Fibroblast of skin of left quadriceps (primary cell): ENCODE data around the gene BMPR1A.

Source experiments
- DNase-seq, 2 experiments: peaks; one replicate each; pipeline ENCODE4 v3.0.0-alpha.2; 2013; ENCODE audit warnings: low read depth in 2 of 2

The BMPR1A gene

DNA sequence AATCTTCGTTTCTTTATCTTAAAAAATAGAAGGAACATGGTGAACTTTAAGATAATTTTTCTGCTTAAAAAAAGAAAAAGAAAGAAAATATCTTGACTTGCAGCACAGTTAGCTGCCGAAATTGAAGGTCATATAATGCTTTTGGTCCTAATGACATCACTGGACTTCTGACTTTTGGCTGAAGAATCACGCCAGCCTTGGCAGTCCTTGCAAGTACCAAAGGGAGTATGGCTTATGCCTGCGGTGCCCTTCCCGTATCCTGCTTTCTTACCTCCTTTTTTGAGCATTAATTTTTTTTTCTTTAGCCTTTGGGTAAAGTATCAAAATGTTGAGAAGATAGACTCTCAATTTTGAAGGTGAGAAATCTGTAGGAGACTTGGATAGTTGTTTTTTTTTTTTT, 7.0 kb downstream of the BMPR1A start:
- no peak for DNase-seq

DNA sequence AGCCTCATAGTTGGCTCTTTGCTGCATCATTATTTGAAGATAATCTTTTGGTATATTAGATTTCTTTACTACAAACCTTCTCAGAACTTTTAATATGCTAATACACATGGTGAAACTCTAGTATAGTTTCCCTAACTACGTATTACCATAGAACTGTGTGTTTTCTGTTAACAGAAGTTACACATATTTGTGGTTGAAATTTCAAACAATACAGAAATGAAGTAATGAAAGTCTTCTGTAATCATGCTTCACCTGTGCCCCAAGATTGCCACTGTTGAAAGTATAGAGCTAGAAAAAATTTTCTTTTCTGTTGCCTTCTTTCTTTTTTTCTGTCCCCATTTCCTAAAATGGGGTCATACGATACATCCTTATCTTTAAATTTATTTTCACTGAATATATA, 9.1 kb downstream of the BMPR1A start:
- no peak for DNase-seq

GRCh38 chr10:86768412-86769062, 12.1 kb downstream of the BMPR1A start:
- DNase-seq = no peak

- DNase-seq = no peak
Observed at GRCh38 chr10:86769991-86770390, 13.6 kb downstream of the BMPR1A start.

- DNase-seq = no peak
Observed at GRCh38 chr10:86770412-86770960, 14.1 kb downstream of the BMPR1A start.

DNA sequence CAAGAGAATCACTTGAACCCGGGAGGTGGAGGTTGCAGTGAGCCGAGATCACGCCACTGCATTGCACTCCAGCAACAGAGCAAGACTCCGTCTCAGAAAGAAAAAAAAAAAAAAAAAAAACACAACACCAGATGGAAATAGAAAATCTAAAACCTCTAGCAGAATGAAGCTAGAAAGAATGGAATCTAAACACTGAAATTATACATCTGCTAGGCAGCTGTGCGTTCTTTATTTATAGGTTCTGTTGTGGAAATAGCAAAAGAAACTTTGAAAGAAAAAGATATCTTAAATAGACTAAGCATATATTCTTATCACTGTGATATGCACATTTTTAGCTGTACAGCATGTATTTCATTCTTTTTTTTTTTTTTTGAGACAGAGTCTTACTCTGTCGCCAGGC, 17.1 kb downstream of the BMPR1A start:
- peak; percentile 47 to 59 for DNase-seq

GRCh38 chr10:86775056-86775869, 18.8 kb downstream of the BMPR1A start:
- DNase-seq = no peak

DNA sequence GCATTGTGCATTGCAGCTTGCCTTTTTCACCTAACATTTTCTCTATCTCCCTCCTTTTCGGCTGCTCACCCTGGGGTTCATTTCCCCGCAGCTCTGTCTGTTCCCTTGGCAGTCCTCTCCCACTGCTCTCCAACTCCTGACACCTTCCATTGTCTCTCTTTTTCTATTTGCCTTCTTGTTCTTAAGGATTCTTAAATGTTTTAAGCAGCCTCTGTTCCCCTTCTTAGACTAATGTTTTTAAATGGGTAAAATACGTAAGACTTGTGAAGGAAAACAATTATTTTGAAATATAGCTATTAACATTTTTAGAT, 19.4 kb downstream of the BMPR1A start:
- DNase-seq = no peak

DNA sequence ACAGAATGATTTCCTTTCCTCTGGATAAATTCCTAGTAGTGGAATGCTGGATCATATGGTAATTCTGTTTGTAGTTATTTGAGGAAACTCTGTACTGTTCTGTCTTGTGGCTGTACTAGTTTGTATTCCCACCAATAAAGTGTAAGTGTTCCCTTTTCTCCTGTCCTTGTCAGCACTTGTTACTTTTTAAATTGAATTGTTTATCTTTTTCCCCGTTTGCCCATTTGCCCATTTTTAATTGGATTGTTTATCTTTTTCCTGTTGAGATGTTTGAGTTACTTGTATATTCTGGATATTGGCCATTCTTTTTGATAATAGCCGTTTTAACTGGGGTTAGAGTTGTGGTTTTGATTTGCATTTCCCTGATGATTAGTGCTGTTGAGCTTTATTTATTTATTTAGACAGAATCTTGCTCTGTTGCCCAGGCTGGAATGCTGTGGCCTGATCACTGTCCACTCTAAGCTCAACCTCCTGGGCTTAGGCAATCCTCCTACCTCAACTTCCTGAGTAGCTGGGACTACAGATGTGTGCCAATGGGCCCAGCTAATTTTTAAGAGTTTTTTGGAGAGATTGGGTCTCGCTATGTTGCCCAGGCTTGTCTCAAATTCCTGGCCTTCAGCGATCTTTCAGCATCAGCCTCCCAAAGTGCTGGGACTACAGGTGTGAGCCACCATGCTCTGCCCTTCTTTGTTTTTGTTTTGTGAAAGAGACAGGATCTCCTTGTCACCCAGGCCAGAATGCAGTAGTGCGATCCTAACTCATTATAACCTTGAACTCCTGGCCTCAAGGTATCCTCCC, 23.0 kb downstream of the BMPR1A start:
- DNase-seq = no peak

DNA sequence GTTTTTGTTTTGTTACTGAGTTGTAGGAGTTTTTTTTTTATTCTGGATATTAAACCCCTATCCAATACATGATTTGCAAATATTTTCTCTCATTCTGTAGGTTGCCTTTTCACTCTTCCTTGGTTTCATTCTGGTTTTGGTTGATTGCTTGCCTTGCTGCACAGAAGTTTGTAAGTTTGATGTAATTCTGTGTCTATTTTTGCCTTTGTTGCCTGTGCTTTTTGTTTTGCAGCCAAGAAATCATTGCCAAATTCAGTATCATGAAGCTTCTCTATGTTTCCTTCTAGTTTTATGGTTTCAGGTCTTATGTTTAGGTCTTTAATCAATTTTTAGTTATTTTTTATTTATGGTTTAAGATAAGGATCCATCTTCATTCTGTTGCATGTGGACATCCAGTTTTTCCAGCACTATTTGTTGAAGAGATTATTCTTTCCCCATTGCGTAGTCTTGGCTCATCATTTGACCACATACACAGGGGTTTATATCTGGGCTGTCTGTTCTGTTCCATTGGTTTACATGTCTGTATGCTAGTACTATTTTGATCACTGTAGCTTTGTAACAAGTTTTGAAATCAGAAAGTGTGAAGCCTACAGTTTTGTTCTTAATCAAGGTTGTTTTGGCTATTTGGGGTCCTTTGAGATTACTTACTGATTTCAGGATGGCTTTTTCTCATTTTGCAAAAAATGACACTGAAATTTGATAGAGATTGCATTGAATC, 26.4 kb downstream of the BMPR1A start:
- DNase-seq = no peak

DNA sequence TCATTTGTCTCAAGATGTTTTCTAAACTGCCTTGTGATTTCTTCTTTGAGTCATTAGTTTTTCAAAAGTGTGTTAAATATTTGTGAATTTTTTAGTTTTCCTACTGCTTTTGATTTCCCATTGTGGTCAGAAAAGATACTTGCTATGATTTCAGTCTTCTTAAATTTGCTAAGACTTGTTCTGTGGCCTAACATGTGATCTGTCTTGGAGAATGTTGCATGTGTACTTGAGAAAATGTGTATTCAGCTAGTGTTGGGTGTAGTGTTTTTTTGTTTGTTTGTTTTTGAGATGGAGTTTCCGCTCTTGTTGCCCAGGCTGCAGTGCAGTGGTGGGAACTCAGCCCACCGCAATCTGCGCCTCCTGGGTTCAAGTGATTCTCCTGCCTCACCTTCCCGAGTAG, 28.6 kb downstream of the BMPR1A start:
- DNase-seq = no peak

DNA sequence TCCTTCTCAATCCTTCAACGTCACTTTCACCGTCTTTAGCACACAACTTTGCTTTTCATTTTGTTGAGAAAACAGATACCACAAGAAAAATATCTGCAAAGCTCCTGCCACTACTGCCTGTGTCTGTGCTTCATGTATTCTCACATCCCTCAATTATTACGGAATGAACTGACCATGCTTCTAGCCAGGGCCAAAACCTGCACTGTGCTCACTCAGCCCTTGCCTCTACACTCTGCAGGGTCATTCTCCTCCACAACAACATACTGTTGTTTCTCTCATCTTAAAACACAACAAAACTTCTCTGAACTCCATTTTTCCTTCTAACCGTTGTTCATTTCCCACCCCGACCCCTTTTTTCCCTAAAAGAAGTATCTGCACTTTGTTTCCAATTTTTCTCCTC, 29.5 kb downstream of the BMPR1A start:
- DNase-seq = no peak

DNA sequence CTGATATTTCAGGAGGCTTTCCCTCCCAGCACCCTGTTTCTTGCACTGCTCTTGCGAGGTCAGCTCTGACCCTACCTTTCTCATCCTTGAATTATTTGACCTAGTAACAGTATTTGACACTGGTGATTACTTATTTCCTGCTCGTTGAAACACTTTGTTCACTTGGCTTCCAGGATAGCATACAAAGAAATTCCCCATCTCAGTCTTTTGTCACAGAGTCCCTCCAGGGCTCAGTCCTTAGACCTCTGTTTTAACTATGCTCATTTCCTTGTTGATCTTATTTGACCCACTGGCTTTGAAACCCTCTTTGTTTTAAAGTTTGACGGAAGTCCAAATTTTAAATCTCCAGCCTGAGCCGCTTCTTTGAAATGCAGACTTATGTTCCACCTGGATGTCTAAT, 29.9 kb downstream of the BMPR1A start:
- DNase-seq = no peak

DNA sequence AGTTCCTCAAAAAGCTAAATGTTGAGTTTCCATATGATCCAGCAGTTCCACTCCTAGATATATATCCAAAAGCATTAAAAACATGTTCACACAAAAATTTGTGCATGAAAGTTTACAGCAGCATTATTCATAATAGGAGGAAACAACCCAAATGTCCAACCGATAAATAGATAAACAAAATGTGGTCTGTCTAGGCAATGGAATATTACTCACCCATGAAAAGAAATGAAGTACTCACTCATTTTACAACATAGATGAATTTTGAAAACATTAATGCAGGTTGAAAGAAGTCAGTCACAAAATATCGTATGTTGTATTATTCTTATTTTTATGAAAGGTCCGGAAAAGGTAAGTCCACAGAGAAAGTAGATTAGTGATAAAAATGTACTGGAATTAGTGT, 34.0 kb downstream of the BMPR1A start:
- no peak for DNase-seq

- DNase-seq = no peak
Observed at GRCh38 chr10:86792461-86793167, 36.2 kb downstream of the BMPR1A start.

GRCh38 chr10:86793696-86794095, 37.3 kb downstream of the BMPR1A start:
- DNase-seq = no peak

- peak; percentile 78 to 80 for DNase-seq
Observed at GRCh38 chr10:86795353-86795752, 38.9 kb downstream of the BMPR1A start.

DNA sequence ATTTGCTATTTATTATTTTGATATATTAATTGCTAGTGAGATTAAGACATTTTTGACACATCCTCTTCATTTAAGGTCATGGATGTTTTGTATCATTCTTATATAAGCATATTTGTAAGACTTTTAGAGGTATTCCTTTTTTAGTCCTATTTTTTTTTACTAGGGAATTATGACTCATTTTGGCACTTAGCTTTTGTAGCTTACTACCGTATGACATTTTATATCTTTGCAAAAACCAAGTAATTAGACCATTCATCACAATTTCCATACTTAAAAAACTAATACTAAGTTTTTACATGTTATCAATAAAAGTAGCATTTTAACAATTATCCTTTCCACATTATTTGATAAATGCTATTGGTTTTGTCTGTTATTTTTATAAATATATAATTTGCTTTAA, 41.6 kb downstream of the BMPR1A start:
- DNase-seq = no peak

DNA sequence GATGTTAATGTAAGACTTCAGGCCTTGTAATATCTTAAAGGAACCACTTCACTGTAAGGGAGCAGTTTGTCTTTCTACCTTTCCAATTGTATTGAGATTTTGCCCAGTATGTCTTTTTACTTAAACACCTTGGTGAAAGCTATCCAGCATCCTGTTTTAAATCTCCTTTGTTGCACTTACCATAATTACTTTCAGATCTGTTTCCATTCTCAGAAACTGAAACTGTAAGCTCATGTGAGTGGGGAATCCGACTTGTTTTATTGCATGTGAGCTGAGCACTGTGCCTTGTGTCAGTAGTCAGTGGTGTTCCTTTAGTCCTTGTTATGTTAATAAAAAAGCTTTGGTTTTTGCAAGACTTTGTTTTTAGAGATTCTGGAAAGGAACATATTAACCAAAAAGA, 42.2 kb downstream of the BMPR1A start:
- DNase-seq = peak in 1 of 2 experiments; percentile 36

DNA sequence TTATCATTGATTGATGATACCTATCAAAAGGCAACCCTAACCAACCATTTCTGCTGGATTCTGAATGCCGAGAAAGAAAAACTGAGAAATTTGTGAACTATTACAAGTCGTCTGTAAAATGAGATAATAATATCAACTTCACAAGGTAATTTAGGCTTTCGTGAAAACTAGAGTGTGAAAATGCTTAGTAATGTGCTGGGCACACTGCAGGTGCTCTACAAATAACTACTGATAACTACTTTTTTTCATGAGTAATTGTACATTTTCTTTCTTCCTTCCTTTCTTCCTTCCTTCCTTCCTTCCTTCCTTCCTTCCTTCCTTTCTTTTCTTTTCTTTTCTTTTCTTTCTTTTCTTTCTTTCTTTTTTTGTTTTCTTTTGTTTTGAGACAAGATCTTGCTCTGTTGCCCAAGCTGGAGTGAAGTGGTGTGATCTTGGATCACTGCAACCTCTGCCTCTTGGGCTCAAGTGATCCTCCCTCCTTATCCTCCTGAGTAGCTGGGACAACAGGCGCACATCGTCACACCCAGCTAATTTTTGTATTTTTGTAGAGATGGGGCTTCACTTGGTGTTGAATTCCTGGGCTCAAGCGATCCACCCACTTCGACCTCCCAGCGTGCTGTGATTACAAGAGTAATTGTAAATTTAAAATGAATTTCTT, 42.9 kb downstream of the BMPR1A start:
- no peak for DNase-seq

- DNase-seq = no peak
Observed at GRCh38 chr10:86801995-86802394, 45.6 kb downstream of the BMPR1A start.
